Stimulated activated CD8-positive, alpha-beta memory T cell treated with anti-CD3 and anti-CD28 coated beads, Interleukin-15, amount 100 ng/mL, for 4 hours (primary cell): ENCODE data around the gene LRRC1.
A peak's percentile ranks its signal among the peaks of the same experiment; 100 is the strongest.
"Not testable (repeated sequence)": the region's sequence is repeated elsewhere in the genome, so short reads cannot be mapped to it uniquely, and the experiment has no call there.

Experiments used
- DNase-seq, 2 donors: peaks; one replicate each; pipeline ENCODE4 v3.0.0-alpha.2; 2020; ENCODE audit warnings: low read depth in 2 of 2

Gene LRRC1

GRCh38 chr6:53792973-53793317 lies 1.9 kb upstream of the LRRC1 start:
- DNase-seq: no peak

GRCh38 chr6:53793318-53794136 lies 1.3 kb upstream of the LRRC1 start:
- DNase-seq: no peak

- DNase-seq: peak; percentile 13 to 28
Observed at GRCh38 chr6:53794137-53794719, 577 bp upstream of the LRRC1 start.

DNA sequence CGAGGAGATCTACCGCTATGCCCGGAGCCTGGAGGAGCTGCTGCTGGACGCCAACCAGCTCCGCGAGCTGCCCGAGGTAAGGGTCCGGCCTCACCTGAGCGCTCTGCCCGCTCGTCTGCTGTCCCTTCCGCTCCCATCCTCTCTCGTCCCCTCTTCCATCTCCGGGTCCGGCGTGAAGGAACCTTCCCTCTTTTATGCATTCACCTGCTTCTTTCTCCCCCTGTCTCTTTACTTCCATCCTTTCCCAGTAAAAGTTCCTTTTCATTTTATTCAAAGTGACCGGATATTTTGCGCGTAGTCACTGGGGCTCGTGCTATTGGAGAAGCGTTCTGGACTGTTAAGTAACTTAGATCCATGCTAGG lies 516 bp downstream of the LRRC1 start:
- DNase-seq: no peak

DNA sequence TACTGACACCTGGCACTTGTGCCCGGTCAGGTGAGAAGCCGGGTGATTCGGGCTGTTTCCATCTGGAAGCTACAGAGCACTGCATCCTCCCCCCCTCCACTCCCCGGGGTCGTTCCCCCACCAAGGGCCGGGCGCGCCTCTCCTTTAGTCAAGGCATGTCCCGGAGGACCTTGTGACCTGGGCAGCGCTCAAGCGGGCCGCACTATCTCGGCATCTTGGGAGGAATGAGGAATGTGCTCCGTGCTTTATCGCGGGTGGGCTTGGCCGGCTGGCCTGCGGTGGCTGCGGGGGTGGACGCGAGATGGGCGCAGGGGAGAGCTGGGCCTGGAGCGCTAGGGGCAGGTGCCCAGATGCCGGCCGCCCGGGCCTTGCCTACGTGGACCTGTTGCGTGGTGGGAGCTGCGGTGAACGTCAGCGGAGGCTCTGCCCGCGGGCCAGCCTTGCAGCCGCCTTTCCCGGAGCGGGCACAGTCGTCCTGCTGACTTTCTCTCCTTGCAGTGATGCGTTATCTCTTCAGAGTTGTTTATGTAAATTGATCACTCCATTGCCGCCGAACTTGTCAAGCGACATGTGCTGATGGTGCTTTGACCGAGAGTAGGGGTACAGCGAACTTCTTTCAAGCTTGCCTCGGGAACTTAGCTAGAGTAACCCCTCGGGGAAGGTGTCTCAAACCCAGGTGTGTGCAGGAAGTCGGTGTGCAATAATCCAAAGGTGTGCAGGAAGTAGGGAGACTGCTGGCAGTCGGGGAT lies 1.1 kb downstream of the LRRC1 start:
- no peak for DNase-seq

DNA sequence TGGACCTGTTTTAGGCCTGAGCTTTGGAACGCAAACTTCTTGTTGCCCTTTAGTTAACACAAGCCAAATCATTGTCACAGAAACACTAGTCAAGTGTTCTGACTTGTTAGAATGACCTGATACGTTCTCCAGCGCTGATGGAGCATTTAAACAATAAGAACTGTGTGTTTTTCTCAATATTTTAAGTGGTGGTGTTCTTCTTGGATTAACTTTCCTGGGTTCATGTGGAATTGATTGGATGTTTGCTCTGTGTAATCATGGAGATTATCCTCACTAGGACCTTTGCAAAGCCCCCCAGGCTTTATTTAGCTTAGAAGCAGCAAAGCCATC lies 1.6 kb downstream of the LRRC1 start:
- no peak for DNase-seq

GRCh38 chr6:53796791-53797190 lies 2.0 kb downstream of the LRRC1 start:
- no peak for DNase-seq

DNA sequence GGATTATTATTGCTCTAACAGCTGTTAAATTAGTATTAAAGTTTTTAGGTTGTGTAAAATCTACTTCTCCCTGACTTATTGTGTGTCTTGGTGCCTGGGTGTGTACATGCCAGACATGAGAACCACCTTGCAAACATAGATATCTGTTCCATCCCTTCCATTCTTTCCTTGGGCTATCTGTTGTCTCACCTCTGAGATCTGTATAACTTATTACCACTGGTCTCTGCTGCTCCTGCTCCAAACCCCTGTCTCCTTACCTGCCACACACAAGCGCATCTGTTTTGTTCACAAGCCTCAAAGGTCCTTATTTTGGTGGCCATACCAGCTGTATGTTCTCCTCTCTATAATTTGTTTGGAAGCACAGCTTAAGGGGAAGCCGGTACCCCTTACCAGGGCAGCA lies 2.5 kb downstream of the LRRC1 start:
- no peak for DNase-seq

DNA sequence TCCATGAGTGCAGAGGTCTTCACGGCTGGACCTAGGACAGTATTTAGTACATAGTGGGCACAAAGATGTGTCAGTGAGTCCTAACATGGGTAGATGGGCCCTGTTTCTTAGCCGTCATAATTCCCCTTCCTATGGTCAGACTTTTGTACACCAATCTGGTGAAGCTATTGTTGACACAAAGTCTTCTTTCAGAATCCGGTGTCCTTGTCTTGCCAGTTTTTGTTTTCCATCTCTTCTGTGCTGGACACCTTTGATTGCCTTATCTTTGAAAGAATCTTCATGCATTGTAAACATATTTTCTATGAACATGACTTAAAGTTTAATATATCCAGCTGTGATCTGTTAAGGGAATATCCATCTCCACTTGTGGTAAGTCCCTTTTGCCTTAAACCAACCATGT lies 4.5 kb downstream of the LRRC1 start:
- DNase-seq: no peak

- DNase-seq: no peak
Observed at GRCh38 chr6:53801022-53801421, 6.2 kb downstream of the LRRC1 start.

DNA sequence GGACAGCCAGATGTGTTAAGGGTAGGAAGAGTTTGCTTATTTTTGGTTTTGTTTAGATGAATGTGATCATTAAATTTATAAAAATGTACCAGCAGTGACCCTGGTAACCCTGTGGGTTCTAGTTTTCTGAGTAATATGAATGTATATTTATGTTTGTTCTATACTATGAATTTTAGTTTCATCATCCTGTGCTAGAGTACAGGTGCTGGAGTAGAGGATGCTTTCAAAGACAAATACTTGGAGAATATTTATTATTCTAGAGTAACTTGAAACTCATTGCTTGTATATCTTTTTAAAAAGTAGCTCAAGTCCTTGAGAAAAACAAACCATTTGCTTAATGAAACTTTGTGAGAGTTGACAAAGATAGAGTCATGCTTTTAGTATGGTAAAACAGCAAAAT lies 7.8 kb downstream of the LRRC1 start:
- no peak for DNase-seq

DNA sequence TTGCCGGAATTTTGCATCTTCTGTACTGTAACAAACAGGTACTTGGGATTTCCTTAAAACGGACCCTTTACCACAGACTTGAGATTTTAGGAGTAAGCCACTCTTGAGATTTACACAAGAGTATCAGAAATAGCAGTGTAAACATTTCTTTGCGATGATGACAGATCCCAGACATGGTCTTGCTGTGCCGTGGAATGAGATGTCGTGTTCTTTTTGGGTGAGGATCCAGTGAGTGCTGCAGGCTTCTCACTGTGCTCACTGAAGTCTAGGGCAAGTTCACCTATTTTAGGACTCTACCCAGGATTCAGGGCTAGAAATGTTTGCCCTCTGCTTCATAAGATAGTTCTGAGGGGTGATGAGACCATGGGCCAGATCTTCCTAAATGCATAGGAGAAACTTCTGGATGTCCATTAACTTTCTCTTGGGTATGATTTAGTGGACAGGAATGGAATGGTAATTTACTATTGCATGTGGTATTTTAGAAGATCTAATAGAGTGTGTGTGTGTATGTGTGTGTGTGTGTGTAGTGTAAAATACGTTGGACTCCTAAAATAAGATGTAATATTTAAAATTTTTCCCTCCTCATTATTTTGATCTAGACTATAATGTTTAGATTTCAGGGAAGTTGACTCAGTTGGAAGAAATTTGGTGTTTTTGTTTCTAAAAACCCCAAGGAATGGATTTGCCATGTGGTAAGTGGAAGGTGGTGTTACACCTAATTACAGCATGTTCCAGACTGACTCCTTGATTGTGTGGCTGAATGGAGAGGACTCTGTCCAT lies 8.5 kb downstream of the LRRC1 start:
- no peak for DNase-seq

GRCh38 chr6:53805016-53805415 lies 10.2 kb downstream of the LRRC1 start:
- no peak for DNase-seq

DNA sequence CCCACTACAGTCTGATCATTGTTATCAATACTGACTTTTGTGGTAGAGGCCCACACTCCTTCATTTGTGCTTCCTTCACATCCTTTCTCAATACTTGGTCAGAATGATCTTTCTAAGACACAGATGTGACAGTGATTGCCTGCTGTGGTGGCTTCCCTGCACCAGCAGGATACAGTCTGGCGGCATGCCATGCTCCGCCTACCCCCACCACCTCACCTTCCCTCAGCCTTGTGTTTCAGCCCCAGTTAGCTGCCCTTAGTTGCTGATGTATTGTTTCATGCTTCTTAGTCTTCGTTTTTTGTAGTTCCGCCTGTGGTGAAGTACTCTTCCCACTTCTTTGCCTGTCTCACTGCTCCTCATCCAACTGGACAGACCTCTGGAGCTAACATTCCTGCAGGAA lies 10.9 kb downstream of the LRRC1 start:
- DNase-seq: no peak

DNA sequence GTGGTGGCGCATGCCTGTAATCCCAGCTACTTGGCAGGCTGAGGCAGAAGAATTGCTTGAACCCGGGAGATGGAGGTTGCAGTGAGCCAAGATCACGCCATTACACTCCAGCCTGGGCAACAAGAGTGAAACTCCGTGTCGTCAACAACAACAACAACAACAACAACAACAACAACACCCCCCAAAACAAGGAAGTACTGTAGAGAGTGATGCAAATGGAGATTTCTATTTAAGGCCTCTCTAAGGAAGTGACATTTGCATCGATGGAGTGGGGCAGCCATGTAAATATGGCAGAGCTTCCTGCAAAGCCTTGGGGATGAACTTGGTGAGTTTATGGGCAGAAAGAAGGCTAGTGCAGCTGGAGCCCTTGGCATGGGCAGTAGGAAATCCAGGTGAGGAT lies 12.8 kb downstream of the LRRC1 start:
- DNase-seq: not testable (repeated sequence)

DNA sequence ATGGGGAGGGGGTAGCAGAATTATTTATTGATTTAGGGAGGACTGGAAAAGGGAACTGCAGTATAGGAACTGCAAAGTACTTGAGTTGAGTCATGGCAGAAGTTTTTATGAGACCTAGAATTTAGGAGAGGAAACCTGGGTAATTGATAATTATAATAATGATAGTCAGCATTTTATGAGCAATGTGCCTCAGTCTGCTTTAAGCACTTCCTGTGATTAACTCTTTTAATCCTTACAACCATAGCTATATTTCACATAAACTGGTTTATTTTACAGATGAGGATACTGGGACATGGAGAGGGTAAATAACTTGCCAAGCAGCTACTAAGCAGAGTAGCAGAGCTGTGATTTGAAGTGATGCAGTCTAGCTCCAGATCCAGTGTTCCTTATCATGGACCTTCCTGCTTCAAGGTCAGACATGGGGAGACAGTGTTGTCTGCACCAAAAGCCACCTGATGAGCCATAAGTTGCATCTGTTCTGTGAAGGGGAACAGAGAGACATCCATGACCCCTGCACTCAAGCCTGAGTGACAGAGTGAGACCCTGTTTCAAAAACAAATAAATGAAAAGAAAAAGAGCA lies 13.6 kb downstream of the LRRC1 start:
- no peak for DNase-seq

DNA sequence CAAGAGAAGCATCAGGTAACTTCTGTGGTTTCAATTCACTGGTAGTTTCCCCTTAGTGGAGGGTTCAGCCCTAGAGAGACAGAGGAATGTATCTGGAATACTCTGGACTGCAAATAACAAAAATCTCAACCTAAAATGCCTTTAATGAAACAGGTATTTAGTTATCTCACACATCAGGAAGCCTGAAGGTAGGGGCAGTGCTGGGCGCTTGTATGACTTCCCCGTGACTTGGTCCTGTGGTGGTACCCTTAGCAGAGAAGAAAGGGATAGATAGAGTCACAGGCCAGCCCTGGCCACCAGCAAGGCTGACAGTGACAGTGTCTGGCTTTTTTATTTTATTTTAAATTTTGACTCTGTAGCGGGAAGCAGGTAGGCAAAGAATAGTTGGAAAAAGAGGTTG lies 14.9 kb downstream of the LRRC1 start:
- DNase-seq: no peak

DNA sequence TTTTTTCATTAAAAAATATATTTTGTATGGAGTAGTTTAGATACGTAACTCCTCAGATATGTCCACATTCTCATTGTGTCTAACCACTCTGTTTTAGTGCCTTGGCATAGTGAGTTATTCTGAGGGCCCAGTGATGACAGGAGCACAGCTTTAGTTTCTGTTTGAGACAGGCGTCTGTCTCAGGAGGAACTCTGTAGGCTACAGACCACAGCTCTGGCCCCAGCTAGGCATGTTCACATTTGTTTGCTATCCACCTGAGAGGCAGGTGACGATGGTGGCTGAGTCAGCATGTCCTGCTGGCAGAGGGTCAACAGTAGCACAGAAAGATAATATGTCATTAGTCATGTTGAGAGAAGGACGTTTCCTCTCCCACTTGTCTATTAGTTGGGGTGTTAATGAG lies 16.3 kb downstream of the LRRC1 start:
- DNase-seq: no peak

GRCh38 chr6:53811746-53812145 lies 16.9 kb downstream of the LRRC1 start:
- DNase-seq: no peak

- no peak for DNase-seq
Observed at GRCh38 chr6:53813096-53813495, 18.3 kb downstream of the LRRC1 start.

GRCh38 chr6:53813801-53814200 lies 19.0 kb downstream of the LRRC1 start:
- no peak for DNase-seq

- no peak for DNase-seq
Observed at GRCh38 chr6:53814353-53814752, 19.5 kb downstream of the LRRC1 start.
